T47D (cell line): ENCODE measurements around the gene HOXA2.

Experiments
- DNase-seq, 2 experiments: peaks; one replicate each; pipeline versions ENCODE4 v3.0.0 to v3.0.0-alpha.2; 2011 to 2012; ENCODE audit warnings: low read depth in 1 of 2, low spot score in 1 of 2
- JUND ChIP-seq: IDR thresholded peaks from 2 replicates; pipeline ENCODE4 v1.6.1; 2012; ENCODE audit warnings: low read depth
- in situ Hi-C: cut with HindIII; loops from 2 replicates; pipeline ENCODE4 v1.10.0; 2016; ENCODE audit warnings: low sequenced_read_pairs, low pct_unique_long_range_greater_than_20kb

Gene HOXA2

DNA sequence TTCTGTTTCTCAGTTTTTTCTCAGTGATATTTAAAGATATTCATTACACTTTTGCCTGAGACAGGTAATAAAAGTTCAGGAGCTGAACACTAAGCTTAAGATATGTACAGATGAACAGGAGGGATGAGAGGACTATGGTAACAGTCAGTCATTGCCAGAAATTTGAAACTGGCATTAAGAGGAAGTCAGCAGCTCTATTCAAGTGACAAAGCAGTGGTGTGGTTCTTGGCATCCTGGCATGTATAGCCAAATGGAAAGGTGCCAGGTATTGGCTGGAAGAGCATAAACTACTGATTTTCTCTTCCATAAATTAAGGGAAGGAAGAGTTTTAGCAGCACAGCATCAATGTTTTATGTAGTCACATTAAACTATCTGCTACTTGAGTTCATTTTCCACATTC is 29.4 kb downstream of the HOXA2 start:
- no peak for TF ChIP-seq JUND
- in situ Hi-C loops, result no loop called here
- peak in 1 of 2 experiments; percentile 45 for DNase-seq

DNA sequence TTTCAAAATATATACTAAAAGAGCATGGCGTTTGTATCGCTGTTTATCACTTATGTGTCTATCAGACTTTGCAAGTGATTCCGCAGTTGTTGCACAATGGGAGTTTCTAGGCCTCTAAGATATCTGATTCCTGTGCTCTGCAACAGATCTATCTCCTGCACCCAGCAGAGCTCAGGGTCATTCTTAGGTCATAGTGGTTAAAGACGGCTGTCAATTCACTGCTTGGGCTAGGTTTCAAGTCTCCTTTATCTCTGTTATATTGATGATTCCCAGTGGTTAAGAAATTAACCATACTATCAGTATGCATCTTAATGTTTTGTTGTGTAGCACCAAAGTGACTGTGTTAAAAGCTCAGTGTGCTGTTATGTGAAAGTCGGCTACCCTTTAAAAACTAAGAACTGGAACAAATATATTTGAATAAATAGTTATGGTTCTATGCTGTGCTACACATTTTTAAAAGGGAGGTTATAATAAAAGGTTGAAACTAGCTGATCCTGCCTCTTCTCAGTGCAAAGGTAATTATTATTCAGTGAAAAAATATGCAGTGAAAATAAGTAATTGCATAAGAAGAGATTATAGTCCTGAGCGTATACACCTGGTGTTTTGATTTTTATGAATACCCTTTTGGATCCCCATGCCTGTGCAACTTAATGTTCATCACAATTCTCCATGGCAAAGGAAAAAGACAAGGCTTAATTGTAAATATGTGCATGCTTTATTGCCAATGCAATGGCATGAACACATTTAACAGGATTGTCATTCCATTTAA is 30.7 kb downstream of the HOXA2 start:
- no peak for TF ChIP-seq JUND
- in situ Hi-C loops, result no loop called here
- no peak for DNase-seq

DNA sequence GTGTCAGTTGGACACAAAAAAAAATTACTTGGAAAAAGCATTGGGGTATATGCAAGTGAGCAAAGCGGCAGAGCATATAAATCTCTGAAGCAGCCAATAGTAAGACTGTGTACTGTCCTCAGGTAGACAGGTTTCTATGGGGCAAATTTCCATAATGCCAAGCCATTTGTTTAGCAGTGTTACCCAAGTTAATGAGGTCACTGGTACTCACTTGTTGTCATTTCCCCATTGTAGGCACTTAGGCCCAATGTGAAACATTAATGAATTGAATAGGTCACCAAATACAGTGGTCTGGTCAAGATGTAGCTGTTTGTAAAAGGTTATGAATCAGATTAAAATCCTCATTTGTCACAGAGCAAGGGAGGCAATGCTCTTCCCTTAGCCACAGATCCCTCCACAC is 34.2 kb downstream of the HOXA2 start:
- DNase-seq, result no peak
- in situ Hi-C loops, result no loop called here
- no peak for TF ChIP-seq JUND

DNA sequence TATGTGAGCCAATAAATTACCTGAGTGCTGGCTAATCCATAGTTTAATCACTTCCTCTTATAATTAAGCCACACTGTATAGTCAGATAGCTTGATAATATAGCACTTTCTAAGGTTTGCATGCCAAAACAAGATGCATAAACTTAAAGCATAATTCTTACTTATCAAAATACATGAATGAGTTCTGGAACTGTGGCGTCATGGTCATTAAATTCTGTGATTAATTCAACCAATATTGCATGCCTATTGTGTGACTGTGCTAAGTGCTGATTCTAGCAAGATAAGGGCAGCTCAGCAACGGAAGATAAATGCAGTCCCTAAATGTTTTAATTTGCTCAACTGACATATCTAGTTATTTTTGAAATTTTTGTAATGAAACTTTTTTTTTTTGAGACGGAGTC is 36.3 kb downstream of the HOXA2 start:
- no peak for DNase-seq
- in situ Hi-C loops, result no loop called here
- no peak for TF ChIP-seq JUND

DNA sequence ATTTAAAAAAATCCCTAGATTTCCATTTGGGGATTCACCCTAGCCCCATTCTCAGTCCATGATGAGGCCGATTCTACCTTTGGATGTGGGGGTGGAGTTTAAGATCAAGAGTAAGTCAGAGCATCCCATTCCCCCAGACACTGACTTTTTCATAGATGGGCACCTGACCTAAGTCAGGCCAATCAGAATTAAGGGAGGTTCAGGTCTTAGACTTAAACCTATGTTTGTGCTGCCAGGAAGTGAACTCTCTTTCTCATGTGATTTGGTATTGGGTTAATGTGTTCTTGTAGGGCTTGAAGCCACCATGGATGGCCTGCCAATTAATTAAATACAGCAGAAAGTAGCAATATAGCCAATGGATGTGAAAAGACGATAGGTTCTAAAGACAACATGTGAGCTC is 36.8 kb downstream of the HOXA2 start:
- in situ Hi-C loops, result no loop called here
- no peak for DNase-seq
- no peak for TF ChIP-seq JUND

DNA sequence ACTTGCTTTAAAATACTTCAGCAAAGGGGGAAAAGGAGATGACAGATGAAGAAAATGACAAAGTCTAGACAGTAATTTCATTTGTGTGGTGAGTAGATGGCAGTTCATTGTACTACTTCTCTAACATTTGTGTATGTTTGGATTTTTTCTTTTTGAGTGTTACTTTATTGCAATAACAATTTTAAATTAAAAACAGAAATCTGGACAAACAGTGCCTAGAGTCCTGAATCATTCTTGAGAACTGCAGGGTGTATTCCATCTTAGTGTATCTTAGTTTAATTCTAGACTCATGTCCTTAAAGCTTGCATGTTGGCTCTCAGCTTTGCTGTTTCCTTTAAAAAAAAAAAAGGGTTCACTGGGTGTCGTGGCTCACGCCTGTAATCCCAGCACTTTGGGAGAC is 37.8 kb downstream of the HOXA2 start:
- in situ Hi-C loops, result no loop called here
- DNase-seq, result no peak
- TF ChIP-seq JUND, result no peak

DNA sequence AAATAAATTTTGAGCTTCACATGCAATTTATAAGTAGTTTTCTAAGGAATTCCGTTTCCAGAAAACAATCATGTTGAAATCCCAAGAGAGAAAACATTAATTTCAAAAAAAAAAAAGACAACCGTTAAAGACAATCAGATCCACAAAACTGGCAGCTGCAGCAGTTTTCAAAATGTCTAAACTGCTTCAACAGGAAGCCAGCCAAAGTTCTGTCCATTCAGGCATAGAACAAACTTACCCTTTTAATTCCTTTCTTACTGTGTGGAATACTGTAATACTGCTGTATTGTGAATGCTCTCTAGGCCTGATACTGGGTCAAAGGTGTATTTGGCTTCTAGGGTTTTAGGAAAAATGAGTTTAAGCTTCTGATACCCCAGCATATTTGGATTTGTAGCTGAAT is 38.3 kb downstream of the HOXA2 start:
- DNase-seq, result no peak
- in situ Hi-C loops, result no loop called here
- TF ChIP-seq JUND, result no peak

DNA sequence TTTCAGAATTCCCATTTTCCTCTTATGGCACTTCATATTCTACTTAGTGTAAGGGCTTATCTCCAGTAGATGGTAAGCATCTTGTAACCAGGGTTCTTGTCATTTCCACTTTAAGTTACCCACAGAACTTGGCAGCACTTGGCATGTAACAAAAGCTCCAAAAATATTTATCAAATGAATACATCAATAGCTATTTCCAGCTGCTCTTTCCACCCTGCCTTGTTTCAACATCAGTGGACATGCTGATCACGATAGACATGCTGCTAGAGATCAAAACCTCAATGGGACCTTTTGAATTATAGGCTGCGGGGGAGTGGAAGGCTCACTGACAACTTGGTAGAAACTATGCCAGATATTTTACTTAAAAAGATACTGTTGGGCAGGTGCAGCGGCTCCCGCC is 39.5 kb downstream of the HOXA2 start:
- no peak for TF ChIP-seq JUND
- in situ Hi-C loops, result no loop called here
- no peak for DNase-seq

DNA sequence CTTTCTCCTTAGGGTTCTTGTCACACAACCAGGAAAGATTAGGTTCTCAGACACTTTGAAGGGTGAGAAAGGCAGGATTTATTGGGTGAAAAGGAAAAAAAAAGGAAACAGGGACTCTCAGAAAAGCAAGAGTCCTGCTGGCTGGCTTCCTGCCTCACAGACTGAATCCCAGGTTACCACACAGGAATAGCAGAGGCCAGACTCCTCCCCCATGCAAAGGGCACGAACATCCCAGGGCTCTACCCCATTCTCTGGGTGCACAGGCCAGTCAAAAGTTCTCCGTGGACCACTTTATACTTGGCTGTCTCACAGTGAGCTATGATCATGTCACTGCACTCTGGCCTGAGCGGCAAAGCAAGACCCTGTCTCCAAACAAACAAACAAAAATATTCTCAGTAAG is 49.3 kb downstream of the HOXA2 start:
- DNase-seq, result no peak
- in situ Hi-C loops, result no loop called here
- no peak for TF ChIP-seq JUND

DNA sequence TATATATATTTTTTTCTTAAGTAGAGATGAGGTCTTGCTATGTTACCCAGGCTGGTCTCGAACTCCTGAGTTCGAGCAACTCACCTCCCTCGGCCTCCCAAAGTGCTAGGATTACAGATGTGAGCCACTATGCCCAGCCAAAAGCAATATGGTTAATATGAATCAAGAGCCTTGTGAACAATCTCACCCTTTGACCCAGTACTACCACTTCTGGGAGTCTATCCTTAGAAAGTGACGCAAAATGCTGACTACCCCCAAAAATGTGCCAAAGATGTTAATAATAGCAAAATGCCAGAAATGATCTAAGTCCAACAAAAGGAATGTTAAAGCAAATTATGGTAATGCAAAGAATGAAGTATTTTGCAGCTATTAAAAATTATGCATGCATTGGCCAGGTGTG is 51.0 kb downstream of the HOXA2 start:
- no peak for DNase-seq
- in situ Hi-C loops, result no loop called here
- TF ChIP-seq JUND, result no peak
